GM19239 (cell line): ENCODE results near the gene APCDD1.
"Not testable (repeated sequence)": the region's sequence is repeated elsewhere in the genome, so short reads cannot be mapped to it uniquely, and the experiment has no call there.

ENCODE experiments used
- DNase-seq: peaks from one replicate; pipeline ENCODE4 v3.0.0; 2011; ENCODE audit warnings: low spot score; ENCODE audit not compliant: insufficient read length
- FAIRE-seq: peaks from 2 replicates; lab custom pipeline; 2011; peaks lifted over from hg19 to GRCh38; lab: Jason Lieb, UNC

Gene APCDD1

DNA sequence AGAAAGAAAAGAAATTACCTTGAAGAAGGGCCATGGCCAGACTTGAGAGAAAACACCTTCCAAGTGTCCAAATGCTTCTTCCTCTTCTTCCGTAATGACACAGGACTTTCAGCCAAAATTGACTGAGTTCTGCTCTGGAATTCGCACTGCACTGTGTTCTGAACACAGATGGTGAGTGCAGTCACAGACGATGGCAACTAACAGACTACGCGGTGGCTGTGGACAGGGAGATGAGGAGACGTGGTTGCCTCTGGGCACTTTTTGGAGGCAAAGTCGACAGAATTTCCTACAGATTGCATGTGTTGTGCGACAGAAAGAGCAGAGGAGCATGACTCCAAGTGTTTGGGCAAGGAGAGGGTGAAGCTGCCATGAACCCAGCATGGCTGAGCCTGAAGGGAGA lies 67.1 kb downstream of the APCDD1 start:
- no peak for FAIRE-seq

DNA sequence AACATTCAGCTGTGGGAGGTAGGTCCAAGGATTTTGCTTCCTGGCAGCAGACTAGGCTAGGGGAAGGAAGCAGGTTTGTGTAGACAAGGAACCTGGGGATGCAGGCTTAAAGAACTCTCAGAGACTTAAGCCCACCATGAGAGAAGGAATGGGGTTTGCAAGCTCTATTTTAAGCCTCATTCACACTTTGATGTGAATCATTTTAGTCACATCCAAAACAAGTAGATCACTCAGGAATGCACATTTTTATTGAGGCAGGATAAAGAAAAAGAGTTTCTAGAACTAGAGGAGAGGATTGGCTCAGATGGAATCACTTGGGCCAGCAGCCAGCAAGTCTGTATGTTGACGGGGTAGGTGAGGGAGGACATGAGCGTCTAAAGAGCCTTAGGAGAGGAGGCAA lies 68.1 kb downstream of the APCDD1 start:
- no peak for FAIRE-seq
- no peak for DNase-seq

More for the DNA sequence above, 67.1 kb downstream of the APCDD1 start:
- no peak for DNase-seq

DNA sequence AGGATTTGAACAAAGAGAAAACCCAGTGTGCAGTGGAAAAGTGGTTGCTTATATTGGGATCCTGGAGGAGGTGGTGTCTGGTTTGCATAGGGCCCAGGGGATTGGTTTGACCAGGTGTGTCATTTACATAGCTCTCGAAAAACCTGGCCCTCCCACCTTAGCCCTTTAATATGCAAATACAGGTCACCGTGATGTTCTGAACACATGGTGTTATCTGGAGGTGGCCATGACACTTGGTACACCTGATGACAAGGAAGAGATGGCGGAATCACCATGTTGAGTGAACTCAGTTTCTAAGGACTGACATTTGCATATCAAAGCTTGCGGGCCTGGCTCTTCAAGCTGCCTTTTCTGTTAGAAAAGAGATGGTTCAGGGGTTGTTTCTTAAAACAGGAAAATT lies 69.1 kb downstream of the APCDD1 start:
- DNase-seq = no peak
- FAIRE-seq = no peak

DNA sequence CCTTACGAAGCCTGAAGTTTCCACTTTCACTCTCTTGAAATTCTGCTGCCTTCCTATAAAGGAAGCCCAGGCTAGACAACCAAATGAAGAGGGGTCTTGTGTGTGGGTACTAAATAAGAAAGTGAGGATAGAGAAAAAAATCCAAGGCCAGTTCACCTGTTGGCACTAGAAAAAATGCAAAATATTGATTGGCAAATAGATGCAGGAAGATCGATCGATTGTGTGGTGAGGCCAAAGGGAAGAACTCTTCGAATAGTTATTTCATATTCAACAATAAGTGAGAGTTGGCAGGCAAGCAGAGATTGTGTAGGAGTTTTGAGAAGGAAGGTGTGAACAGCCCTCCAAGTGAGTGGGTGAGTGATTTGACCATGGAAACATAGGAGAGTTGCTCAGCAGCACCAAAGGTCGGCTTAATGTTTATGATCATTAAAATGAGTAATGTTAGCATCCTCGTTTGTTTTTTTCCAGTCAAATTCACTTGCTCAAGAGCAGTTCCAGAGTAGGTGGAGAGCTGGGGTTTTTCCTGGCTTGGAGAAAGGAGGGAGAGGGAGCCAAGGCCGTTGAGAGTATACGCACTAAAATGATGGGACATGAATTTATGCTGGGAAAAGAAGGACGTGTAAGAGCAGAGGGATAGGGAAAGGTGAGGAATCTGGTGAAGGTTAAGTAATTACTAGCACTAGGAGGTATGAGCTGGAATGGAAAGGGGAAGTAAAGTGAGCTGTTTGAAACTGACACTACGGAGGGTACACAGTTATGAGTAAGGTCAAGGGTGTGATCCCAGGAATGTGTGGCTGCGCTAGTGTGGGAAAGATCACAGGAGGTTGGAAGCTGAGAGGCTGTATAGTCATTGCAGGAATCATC lies 70.3 kb downstream of the APCDD1 start:
- FAIRE-seq (no peak), DNase-seq (no peak)

DNA sequence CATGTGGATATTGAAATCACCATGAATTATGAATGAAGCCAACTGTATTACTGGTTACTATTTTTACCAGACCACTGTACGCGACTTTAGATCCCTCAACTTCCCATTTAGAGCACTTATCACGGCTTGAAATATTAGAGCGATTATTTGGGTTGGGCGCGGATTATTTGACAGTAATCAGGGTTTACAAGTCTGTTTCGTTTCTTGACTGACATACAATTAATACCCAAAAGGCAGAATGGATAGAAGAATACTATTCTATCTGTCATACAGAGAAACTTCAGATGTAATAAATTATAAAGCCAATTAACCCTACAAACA lies 70.9 kb downstream of the APCDD1 start:
- peak; percentile 48 for FAIRE-seq

DNA sequence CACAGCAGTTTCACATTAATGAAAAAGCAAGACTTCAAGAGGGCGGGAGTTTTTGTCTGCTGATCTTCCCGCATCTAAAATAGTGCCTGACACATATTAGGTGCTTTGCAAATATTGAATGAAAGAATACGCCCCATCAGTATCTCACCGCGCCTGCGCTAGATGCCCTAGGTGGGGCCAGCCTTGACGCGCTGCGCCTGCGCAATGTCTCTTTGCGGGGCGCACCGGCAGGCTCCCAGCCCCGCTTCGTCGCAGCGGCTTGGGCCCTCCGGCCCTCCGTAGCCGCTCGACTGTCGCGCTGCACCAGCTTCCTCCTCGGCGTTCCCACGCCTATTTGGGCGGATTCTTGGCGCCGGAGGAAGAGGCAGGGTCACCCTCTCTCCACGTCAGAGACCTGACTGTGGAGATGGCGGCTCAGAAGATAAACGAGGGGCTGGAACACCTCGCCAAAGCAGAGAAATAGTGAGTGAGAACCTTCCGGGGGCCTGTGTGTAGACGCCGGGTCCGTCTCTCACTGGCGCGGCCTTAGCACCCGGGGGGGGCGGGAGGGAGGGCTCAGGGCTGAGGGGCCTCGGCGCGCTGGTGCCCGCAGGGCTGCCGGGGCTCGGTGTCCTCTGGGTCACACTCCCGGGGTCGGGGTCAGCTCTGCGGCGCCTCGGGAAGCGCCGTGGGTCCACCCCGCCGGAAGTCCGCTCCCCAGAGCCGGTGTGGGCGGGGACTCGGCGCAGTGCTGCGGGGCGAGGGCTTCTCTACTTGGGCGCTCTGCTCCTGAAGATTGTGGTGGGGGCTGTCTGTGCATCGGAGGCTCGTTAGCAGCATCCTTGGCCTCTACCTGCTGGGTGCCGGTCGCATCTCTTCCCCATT lies 71.5 kb downstream of the APCDD1 start, which contains the start of gene NAPG:
TSS of gene NAPG (plus strand) at position 331 of the 864 bp plus-strand sequence. CDS start at position 407, 76 bp downstream.
- FAIRE-seq = peak; percentile 97
- DNase-seq = peak; percentile 79

More for the DNA sequence above, 70.9 kb downstream of the APCDD1 start:
- no peak for DNase-seq

DNA sequence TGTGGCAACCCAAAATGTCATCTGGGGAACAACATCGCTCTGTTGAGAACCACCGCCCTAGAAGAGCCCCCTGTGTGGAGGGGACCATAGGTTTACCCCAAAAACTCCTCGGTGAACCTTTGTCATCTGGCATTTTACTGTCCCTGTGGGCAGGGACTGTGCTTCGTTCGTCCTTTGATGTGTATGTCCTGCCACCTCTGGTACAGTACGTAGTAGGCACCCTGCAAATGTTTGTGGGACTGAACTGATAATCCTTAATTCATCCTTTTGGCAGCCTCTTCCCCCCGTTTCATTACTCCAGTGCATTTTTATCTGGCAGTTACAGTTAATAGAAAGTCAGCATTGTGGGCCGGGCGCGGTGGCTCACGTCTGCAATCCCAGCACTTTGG lies 72.1 kb downstream of the APCDD1 start:
- DNase-seq (no peak), FAIRE-seq (peak; percentile 65)

DNA sequence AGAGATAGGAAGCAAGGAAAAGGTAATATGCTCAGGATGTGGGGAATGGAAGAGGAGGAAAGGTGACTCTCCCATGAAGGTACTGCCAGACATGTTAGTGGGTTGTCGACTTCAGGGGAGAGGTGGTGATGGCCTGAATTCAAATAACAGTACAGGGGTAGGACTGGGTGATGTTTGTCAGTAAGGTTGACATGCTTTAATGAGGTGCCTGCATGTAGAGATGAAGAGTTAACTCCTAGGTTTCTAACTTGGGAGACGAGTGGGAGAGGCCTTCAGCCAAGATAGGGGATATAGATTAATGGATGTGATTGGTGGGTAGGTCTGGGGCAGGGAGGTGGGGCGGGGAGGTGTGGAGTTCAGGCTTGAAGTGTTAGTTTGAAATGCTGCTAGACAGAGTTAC lies 74.0 kb downstream of the APCDD1 start:
- DNase-seq = no peak
- no peak for FAIRE-seq

DNA sequence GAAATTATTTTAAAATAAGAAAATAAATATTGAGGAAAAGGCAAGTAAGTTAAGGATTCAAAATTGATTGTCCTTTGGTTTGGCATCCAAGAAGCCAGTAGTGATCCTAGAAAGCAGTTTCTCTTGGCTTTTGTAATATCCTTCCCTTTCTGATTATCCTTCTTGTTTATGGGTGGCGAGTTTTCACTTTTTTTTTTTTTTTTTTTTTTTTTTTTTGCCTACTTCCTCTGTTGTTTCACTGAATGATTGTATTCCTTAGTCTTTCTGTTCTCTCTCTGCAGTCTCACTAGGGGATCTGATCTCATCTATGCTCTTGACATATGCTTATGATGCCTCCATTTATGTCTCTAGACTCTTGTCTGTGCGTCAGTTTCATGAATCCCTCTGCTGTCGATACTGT lies 75.6 kb downstream of the APCDD1 start:
- FAIRE-seq = no peak
- no peak for DNase-seq

DNA sequence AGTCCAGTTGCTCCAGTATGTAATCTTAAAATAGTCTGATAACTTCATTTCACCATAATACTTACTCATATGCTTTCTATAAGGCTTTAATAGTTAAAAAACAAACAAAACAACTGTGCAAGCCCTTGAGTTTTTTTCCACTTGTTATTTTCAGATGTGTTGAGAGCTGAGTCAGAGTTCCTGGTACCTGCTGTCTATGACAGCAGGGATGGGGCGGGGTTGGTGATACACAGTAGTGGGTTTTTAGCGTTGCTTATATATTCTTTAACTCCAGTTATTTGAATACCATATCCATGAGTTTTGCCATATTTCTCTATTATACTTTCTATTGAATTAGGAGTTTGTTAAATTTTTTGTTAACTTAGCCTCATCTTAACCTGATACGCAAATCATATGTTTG lies 76.4 kb downstream of the APCDD1 start:
- FAIRE-seq = no peak
- no peak for DNase-seq

DNA sequence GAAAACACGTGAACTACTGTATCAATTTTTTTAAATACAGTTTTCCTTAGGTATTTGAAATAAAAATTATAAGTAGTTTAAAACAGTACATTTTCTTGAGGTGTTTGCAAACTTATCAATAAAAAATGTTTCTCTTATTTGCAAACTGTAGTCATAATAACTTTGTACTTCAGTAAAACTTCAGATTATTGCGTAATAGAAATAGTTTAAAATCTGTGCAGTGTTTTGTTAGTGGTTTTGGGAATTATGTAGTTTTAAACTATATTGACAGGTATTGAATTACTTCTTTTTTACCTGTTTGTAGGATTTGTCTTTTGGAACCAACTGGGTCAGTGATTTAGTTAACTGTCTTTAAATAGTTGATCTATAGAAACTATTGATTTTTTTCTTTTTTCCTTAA lies 78.7 kb downstream of the APCDD1 start:
- FAIRE-seq (no peak), DNase-seq (no peak)

DNA sequence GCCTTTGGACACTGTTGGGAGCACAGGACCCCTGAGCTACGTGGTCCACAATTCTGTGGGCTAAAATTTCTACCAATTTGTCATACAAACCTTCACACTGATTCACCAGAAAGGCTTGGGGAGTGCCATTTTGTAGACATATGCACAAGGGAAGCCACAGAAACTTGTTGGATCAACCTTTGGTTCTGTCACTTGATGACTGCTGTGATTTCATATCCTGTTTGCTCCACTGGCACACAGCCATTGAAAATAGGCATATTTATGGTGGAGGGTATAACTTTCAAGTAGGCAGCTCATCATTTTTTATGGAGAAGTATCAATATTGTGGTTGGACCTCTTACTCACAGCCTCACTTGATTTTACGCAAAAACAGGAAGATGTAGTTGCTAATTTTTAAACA lies 81.8 kb downstream of the APCDD1 start:
- DNase-seq (no peak), FAIRE-seq (no peak)

DNA sequence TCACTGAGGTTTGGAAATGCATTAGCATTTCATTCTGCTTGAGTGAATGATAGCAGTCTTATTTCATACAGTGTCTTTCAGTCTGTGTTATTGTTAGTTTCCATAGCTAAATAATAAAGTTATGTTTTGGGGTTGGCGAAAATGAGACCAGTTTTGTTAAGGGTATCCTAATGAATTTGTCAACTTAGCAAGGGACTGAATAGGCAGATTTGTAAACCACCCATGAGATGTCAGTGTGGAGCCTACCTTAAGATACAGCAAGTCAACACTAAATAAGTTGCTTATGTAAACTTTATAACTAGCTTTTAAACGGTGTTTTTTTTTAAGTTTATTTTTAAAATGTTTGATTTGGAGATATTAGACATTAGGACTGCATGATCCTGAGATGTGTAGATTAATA lies 83.3 kb downstream of the APCDD1 start:
- DNase-seq (no peak), FAIRE-seq (no peak)

DNA sequence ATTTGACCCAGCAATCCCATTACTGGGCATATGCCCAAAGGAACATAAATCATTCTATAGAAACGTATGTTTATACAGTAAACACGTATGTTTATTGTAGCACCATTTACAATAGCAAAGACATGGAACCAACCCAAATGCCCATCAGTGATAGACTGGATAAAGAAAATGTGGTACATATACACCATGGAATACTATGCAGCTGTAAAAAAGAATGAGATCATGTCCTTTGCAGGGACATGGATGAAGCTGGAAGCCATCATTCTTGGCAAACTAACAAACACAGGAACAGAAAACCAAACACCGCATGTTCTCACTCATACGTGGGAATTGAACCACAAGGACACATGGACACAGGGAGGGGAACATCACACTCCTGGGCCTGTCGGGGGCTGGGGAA lies 84.7 kb downstream of the APCDD1 start:
- DNase-seq, FAIRE-seq: not testable (repeated sequence)
